SK-N-SH treated with all-trans-retinoic acid at 6 μM for 48 hours (cell line): ENCODE data around the gene TEC.

Experiments
- ARNTL ChIP-seq: fragments of 450-650 bp; formaldehyde crosslinking; IDR thresholded peaks from 2 replicates; pipeline ENCODE4 v1.5.0; 2020; ENCODE audit warnings: low read depth, mild to moderate bottlenecking, moderate library complexity, borderline replicate concordance
- BACH2 ChIP-seq: fragments of 250-450 bp; sonication (Bioruptor Pico); IDR thresholded peaks from 2 replicates; pipeline ENCODE4 v1.9.0; 2021; ENCODE audit warnings: mild to moderate bottlenecking, borderline replicate concordance
- CSDC2 ChIP-seq: fragments of 250-450 bp; sonication (Bioruptor Pico); IDR thresholded peaks from 2 replicates; pipeline ENCODE4 v1.5.0; 2020; ENCODE audit warnings: mild to moderate bottlenecking, moderate library complexity
- ISL1 ChIP-seq: fragments of 250-450 bp; sonication (Bioruptor Pico); IDR thresholded peaks from 2 replicates; pipeline ENCODE4 v2.1.2; 2022; ENCODE audit warnings: mild to moderate bottlenecking, moderate library complexity
- ZFP3 ChIP-seq: fragments of 250-450 bp; sonication (Bioruptor Pico); IDR thresholded peaks from 2 replicates; pipeline ENCODE4 v1.5.0; 2020; ENCODE audit warnings: mild to moderate bottlenecking, moderate library complexity
- ZFP30 ChIP-seq: fragments of 450-650 bp; formaldehyde crosslinking; IDR thresholded peaks from 2 replicates; pipeline ENCODE4 v1.5.0; 2022; ENCODE audit warnings: mild to moderate bottlenecking, moderate library complexity
- ZNF565 ChIP-seq: fragments of 450-650 bp; formaldehyde crosslinking; conservative IDR thresholded peaks from 2 replicates; pipeline ENCODE4 v1.5.0; 2020; ENCODE audit warnings: low read depth, mild to moderate bottlenecking, moderate library complexity
- ZNF70 ChIP-seq: fragments of 450-650 bp; formaldehyde crosslinking; IDR thresholded peaks from 2 replicates; pipeline ENCODE4 v1.5.0; 2020; ENCODE audit warnings: mild to moderate bottlenecking, moderate library complexity
- TF ChIP-seq, protein P1 (sequence below): fragments of 250-450 bp; sonication (Bioruptor Pico); IDR thresholded peaks from 2 replicates; pipeline ENCODE4 v1.5.0; 2020; ENCODE audit warnings: mild to moderate bottlenecking, moderate library complexity
- TF ChIP-seq, protein P2 (sequence below): fragments of 250-450 bp; sonication (Bioruptor Pico); IDR thresholded peaks from 2 replicates; pipeline ENCODE4 v1.8.0; 2020; ENCODE audit warnings: mild to moderate bottlenecking, moderate library complexity, borderline replicate concordance

- TF ChIP-seq ZNF565 (CRISPR knock-in tag) (no peak), CSDC2 (CRISPR knock-in tag) (no peak), ARNTL (CRISPR knock-in tag) (no peak), ZFP30 (CRISPR knock-in tag) (no peak), ISL1 (CRISPR knock-in tag) (no peak), ZFP3 (CRISPR knock-in tag) (no peak), ZNF70 (no peak), BACH2 (CRISPR knock-in tag) (no peak)
- TF ChIP-seq, protein P1, sequence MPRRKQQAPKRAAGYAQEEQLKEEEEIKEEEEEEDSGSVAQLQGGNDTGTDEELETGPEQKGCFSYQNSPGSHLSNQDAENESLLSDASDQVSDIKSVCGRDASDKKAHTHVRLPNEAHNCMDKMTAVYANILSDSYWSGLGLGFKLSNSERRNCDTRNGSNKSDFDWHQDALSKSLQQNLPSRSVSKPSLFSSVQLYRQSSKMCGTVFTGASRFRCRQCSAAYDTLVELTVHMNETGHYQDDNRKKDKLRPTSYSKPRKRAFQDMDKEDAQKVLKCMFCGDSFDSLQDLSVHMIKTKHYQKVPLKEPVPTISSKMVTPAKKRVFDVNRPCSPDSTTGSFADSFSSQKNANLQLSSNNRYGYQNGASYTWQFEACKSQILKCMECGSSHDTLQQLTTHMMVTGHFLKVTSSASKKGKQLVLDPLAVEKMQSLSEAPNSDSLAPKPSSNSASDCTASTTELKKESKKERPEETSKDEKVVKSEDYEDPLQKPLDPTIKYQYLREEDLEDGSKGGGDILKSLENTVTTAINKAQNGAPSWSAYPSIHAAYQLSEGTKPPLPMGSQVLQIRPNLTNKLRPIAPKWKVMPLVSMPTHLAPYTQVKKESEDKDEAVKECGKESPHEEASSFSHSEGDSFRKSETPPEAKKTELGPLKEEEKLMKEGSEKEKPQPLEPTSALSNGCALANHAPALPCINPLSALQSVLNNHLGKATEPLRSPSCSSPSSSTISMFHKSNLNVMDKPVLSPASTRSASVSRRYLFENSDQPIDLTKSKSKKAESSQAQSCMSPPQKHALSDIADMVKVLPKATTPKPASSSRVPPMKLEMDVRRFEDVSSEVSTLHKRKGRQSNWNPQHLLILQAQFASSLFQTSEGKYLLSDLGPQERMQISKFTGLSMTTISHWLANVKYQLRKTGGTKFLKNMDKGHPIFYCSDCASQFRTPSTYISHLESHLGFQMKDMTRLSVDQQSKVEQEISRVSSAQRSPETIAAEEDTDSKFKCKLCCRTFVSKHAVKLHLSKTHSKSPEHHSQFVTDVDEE = no peak
- TF ChIP-seq, protein P2, sequence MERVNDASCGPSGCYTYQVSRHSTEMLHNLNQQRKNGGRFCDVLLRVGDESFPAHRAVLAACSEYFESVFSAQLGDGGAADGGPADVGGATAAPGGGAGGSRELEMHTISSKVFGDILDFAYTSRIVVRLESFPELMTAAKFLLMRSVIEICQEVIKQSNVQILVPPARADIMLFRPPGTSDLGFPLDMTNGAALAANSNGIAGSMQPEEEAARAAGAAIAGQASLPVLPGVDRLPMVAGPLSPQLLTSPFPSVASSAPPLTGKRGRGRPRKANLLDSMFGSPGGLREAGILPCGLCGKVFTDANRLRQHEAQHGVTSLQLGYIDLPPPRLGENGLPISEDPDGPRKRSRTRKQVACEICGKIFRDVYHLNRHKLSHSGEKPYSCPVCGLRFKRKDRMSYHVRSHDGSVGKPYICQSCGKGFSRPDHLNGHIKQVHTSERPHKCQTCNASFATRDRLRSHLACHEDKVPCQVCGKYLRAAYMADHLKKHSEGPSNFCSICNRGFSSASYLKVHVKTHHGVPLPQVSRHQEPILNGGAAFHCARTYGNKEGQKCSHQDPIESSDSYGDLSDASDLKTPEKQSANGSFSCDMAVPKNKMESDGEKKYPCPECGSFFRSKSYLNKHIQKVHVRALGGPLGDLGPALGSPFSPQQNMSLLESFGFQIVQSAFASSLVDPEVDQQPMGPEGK (CRISPR knock-in tag) = no peak
Measured at GRCh38 chr4:48250343-48250742, 19.3 kb downstream of the TEC start.
